Esophagus squamous epithelium (tissue), 4 donors: Measurements from ENCODE around the gene BFSP2.

ENCODE experiments used
- CTCF ChIP-seq, 6 experiments: fragments of 450-650 bp in 4 of 6; fragments of 200-600 bp in 2 of 6; sonication (generic) in 2 of 6; IDR thresholded peaks; one replicate each; pipeline ENCODE4 v1.5.1; 2016 to 2019; ENCODE audit warnings: antibody characterized with exemption in 6 of 6, mild to moderate bottlenecking in 4 of 6, moderate library complexity in 4 of 6
- POLR2A ChIP-seq, 4 donors: fragments of 450-650 bp; IDR thresholded peaks; one replicate each; pipeline ENCODE4 v1.6.1; 2017; ENCODE audit warnings: antibody characterized with exemption in 4 of 4, mild to moderate bottlenecking in 4 of 4, moderate library complexity in 3 of 4

- no peak for TF ChIP-seq CTCF (IDR thresholded peaks at IDR 0.05)
- TF ChIP-seq POLR2A (IDR thresholded peaks at IDR 0.05) = no peak
These were observed 5.1 kb downstream of the BFSP2 start for GRCh38 chr3:133404920-133405319.
